Daoy (cell line): ENCODE measurements around the gene SH3BP5L. TPM values are rescaled to one million over a fixed set of nuclear protein-coding genes. Genes with fewer than 3 reads are reported as not detected.
"Not testable (repeated sequence)": the region's sequence is repeated elsewhere in the genome, so short reads cannot be mapped to it uniquely, and the experiment has no call there.

Source experiments
- DNase-seq: peaks from one replicate; pipeline ENCODE4 v3.0.0-alpha.2; 2015; ENCODE audit warnings: low read depth
- total RNA-seq: library from RNA; depleted of rRNA; stranded (reverse); fragments of >200 nt; shearing (Covaris generic); gene quantifications from 2 replicates; pipeline ENCODE4 v1.2.3, GENCODE V29; 2014

Gene SH3BP5L
- total RNA-seq, 1 experiment from 2014 or later: 23.8 TPM

- DNase-seq: no peak
These were observed 25.7 kb upstream of the SH3BP5L start for GRCh38 chr1:248851390-248851789.

GRCh38 chr1:248850536-248851251 lies 25.0 kb upstream of the SH3BP5L start:
- no peak for DNase-seq

DNA sequence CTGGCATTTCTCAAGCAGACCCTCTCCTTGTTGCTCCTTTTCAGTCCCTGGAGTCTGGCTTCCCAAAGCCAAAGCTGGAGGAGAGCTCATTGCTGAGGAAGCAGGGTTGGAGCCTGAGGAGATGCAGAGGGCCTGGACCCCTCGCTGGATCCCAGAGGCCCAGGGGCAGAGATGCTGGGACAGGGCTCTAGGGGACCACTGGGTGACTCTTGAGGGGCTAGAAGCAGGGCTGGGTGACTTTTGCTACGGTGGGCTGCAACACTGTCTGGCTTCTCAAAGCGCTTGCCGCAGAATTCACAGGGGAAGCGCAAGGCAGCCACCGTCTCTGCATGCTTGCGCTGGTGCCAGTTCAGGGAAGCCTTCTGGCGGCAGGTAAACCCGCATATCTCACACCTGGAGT lies 24.4 kb upstream of the SH3BP5L start:
- no peak for DNase-seq

- no peak for DNase-seq
These were observed 23.9 kb upstream of the SH3BP5L start for GRCh38 chr1:248849637-248850036.

GRCh38 chr1:248849152-248849551 lies 23.4 kb upstream of the SH3BP5L start:
- DNase-seq: no peak

DNA sequence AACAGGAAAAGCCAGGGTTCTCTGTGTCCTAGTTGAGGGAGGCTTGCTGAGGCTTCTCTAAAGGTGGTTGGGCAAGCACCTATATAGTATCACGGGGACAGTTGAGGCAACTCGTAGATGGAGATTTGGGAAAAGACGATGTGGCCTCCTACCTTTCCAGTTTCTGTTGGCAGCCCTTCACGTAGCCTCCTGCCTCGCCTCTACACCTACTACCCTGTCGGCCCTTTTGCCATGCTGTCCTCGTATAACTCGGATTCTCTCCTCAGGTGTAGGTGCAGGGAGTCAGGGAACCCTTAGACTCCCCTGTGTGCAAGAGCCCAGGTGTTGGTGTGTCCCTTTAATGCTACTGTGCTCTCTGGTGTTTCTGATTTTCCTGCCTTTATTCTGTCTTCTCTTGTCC lies 22.9 kb upstream of the SH3BP5L start:
- DNase-seq: no peak

- no peak for DNase-seq
These were observed 22.3 kb upstream of the SH3BP5L start for GRCh38 chr1:248847956-248848561.

DNA sequence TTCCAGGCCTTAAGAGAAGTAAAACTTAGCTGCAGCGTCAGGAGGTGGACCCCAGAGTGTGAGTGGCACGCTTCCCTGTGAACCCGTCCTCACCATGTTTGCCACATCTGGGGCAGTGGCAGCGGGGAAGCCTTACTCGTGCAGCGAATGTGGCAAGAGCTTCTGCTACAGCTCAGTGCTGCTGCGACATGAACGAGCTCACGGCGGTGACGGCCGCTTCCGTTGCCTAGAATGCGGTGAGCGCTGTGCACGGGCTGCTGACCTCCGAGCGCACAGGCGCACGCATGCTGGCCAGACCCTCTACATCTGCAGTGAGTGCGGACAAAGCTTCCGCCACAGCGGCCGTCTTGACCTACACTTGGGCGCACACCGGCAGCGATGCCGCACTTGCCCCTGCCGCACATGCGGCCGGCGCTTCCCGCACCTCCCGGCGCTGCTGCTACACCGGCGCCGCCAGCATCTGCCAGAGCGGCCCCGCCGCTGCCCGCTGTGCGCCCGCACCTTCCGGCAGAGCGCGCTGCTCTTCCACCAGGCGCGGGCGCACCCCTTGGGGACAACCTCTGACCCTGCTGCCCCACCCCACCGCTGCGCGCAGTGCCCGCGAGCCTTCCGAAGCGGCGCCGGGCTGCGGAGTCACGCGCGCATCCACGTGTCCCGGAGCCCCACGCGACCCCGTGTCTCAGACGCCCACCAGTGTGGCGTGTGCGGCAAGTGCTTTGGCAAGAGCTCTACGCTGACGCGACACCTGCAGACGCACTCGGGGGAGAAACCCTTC lies 21.7 kb upstream of the SH3BP5L start:
- no peak for DNase-seq

- no peak for DNase-seq
These were observed 18.8 kb upstream of the SH3BP5L start for GRCh38 chr1:248844526-248844925.

- no peak for DNase-seq
These were observed 18.0 kb upstream of the SH3BP5L start for GRCh38 chr1:248843687-248844086.

GRCh38 chr1:248842781-248843331 lies 17.1 kb upstream of the SH3BP5L start:
- DNase-seq: no peak

DNA sequence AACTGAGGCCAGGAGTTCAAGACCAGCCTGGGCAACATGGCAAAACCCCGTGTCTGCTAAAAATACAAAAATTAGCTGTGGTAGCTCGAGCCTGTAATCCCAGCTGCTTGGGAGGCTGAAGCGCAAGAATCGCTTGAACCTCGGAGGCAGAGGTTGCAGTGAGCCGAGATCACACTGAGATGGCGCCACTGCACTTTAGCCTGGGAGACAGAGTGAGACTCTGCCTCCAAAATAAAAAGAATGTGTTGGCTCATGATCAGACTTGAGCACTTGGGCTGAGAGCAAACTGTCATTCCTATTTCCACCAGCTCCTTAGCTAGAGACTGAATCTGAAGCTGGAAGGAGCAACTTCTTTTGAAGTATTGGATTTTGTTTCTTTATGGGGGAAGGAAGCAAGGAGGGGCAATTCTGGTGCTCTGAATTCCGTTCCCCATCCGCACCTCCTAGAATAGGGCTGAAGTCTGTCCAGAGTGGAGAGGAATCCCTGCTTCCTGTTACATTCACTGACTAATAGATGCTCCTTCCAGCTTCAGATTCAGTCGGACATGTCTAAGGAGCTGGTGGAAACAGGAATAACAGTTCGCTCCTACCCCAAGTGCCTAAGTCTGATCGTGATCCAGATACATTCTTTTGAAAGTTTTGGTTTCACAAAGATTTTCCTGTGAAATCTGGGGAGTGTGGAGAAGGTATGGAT lies 16.1 kb upstream of the SH3BP5L start:
- peak; percentile 23 for DNase-seq

DNA sequence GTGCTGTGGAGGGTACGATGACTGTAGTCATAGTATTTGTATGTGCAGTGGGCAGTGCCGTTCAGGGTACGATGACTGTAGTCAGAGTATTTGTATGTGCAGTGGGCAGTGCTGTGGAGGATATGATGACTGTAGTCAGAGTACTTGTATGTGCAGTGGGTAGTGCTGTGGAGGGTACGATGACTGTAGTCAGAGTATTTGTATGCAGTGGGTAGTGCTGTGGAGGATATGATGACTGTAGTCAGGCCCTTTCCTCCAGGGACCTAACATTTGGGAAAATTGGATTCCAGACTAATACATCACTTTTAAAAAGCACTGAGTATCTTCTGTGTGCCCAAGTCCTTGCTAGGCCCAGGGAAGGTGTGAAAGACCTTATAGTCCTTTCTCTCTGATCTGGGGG lies 15.2 kb upstream of the SH3BP5L start:
- no peak for DNase-seq

GRCh38 chr1:248839168-248839555 lies 13.4 kb upstream of the SH3BP5L start:
- DNase-seq: no peak

- DNase-seq: peak; percentile 88
These were observed 12.8 kb upstream of the SH3BP5L start for GRCh38 chr1:248838357-248839167.

DNA sequence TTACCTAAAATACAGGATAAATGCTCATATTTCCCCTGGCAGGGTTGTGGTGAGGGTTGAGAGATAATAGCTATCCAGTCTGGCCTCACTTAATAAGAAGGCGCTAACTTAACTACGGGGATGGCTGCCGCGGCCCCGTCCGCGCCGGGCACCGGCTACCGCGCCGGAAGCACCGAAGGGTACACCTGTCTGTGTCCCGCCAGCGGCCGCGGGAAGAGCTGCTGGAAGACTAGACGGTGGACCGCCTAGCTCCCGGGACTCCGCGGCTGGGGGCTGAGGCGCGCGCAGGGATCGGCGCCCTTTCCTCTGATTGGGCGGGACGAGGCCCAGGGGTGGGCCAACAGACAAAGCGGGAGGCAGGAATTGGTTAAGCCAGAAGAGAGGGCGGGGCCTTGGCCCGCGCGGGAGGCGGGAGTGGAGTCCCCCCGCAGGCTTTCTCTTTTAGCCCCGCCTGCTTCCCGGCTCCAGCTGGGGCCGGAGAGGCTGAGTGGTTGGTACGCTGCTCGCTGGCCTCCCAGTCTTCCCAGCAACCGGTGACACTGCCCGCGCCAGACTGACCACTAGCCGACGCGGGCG lies 12.2 kb upstream of the SH3BP5L start, which contains the start of gene ZNF672:
Gene ZNF672 (plus strand): TSS at position 444 of the 576 bp plus-strand sequence. CDS start 9,051 bp downstream, outside the sequence.
- peak; percentile 98 for DNase-seq

DNA sequence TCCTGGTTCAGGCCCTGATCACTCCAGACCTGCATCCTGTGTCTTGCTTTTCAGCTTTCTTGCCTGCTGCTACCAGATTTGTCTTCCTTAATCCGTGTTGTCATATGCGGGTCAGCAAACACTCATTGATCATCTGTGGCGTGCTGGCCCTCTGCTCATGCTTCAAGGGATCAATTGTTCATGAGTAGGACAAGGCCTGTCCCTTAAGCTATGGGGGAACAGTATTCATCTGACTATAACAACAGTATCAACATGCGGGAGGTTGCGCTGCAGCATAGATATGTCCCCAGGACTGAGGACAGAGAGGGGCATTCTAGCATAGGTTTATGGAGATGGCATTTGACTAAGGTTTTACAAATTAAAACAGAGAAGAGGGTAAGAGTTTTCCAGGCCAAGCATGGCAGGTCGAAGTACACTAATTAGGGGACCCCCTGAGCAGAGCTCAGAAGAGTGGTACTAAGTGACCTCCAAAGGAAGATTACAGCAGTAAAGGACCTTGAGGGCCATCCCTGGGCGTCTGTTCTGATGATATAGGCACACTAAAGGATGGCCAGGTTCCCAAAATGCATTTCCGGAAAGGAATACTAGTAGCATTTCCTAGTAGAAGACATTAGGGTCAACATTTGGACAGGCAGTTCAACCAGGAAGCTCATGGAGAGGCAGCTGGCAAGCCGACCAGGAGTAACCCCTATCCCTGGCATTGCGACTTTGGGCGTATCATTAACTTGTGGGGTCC lies 11.5 kb upstream of the SH3BP5L start:
- no peak for DNase-seq

- no peak for DNase-seq
These were observed 8.7 kb upstream of the SH3BP5L start for GRCh38 chr1:248834343-248834940.

DNA sequence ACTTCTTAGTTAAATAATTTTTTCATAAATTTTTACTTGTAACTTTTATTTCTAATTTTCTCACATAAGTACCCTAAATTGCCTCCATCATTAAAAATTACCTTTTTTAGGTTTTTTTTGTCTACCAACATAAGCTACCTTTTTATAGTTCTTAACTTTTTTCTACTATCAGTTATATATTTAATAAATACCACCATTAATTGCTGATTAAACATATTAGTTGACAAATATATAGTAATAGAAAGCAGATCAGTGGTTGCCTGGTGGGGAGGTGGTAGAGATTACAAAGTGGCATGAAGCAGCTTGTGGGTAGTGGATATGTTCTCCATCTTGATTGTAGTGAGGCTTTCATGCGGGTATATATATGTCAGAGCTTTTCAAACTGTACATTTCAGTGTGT lies 6.1 kb upstream of the SH3BP5L start:
- no peak for DNase-seq

GRCh38 chr1:248830718-248831017 lies 5.0 kb upstream of the SH3BP5L start:
- DNase-seq: not testable (repeated sequence)
